Measurements from ENCODE around the gene RHOU.
A peak's percentile ranks its signal among the peaks of the same experiment; 100 is the strongest.
"Not testable (repeated sequence)": the region's sequence is repeated elsewhere in the genome, so short reads cannot be mapped to it uniquely, and the experiment has no call there.

Gene RHOU

DNA sequence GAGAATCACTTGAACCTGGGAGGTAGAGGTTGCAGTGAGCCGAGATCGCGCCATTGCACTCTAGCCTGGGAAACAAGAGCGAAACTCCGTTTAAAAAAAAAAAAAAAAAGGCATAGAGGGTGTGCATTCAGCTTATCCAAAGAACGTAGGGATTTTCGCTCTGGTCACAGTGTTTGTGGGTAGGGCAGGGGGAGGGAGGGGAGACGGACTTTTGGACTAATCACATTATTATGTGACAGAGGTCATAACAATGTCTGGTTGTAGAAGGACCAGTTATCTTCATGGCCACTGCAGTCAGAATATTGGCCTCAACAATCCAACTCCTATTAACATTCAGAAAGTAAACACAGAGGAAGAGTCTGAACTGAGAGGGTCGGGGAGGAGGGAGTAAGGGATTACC lies 25.7 kb downstream of the RHOU start:
- no peak for DNase-seq

DNA sequence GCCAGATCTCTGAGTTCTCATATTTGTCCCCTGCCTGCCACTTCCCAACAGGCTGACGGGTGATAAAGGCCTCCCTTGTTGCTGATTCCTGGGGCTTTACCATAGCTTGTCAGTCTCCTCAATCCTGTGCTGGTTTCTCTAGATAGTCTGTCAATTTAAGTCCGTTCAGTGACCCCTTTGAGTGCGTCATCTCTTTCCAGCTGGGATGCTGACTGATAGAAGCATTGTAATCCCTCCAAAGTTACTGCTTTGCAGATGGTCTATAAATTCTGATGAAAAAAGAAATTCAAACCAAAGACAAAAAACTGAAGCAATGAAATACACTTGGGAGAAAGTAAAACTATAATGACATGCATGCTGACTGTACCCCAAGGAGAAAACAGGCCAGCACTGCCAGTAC lies 28.3 kb downstream of the RHOU start:
- DNase-seq, result no peak

DNA sequence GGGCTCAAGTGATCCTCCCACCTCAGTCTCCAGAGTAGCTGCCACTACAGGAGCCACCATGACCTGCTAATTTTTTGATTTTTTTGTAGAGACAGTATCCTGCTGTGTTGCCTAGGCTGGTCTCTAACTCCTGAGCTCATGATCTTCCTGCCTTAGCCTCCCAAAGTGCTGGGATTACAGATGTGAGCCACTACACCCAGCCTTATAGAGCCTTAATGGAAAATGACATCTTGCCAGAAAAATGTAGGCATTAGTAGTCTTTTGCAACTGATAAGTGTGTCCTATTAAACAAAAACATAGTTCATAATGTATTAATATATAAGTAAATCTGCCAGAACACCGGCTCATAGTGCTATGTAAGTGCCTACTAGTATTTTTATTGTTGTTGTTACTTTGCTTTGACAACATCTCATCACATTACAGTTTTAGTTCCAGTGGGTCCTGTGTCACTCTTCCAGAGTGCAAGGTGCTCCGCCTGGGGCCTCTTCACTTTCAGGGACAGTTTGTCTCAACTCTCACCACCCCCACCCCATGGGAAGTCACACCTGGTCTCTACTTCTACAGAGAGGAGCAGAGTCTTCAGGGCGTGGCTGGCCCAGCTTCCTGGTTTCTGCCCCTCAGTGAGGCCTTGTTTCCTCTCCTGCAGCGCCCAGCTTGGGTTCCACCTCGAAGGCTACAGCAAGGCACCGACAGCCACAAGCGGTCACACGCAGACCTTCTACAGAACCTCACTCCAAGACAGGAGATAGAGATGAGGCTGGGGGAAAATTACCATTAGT lies 30.1 kb downstream of the RHOU start:
- no peak for DNase-seq

DNA sequence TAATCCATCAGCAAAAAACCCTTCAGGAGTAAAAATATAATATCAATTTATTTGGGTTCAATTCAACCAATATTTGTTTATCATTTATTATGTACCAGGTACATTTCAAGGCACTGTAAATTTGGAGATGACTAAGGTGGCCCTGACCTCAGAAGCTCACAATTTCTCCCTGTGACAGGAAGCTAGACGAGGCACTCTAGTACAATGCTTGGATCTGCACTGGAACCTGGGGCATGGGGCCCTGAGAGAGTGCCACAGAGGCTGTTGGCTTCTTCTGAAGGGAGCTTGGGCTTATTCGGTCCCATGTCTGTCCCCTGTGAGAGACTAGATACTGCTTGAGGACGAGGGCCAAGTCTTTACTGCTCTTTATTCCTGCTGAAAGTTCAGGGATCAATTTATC lies 31.5 kb downstream of the RHOU start:
- no peak for DNase-seq

DNA sequence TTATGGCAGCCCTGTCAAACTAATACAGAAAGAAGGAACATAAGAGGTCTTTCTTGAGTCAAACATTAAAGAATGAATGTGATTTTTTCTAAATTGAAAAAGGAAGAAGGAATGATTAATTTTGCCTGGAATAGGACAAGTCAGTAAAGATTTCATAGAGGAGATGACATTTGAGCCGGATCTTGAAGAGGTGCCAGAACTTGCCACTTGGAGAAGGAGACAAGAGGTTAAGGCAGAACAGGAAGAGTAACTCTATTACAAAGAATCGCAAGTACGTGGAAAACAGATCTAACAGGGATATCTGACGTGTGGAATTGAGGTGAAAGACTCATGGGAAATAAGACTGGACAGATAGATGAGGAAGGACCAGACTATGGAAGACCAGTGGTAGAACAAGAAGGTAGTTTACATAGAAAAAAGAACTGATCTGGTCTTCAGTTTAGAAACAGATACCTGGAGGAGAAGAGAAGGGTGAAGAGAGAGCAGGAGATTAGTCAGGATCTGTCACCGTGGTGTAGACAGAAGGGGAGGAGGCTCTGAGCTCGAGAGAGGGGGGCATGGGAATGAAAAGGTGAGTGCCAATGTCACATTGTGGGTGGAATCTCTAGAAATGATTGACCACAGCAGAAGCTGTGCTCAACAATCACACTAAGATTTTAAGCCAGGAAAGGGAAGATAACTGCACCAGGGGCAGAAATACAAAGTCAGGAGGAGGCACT lies 32.5 kb downstream of the RHOU start:
- DNase-seq, result no peak

DNA sequence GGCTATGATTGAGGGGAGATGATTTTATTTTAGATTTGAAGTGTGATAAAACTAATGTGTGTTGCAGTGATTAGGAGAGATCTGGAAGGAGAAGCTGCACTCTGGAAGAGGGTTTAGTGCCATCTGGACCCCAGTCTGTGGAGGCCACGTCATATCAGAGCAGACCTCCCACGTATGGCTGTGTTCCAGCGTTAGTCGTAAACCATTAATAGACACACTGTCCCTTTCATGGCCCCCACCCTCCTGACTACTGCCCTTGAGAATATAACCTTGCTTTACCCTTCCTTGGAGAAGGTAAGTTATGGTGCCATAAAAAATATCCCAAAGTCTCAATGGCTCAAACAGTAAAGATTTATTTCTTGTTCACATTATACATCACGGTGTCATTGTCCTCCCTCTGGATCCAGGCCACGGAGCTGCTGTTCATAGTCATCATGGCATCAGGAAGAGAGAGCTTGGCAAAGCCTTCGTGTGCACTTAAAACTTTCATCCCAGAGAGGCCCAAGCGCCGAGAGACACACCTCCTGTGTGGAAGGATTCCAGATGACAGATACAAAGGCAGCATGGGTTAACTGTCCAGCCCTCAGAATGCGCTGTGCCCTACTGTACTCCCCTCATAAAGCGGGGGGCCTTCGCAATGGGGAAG lies 33.2 kb downstream of the RHOU start:
- peak; percentile 55 for DNase-seq

DNA sequence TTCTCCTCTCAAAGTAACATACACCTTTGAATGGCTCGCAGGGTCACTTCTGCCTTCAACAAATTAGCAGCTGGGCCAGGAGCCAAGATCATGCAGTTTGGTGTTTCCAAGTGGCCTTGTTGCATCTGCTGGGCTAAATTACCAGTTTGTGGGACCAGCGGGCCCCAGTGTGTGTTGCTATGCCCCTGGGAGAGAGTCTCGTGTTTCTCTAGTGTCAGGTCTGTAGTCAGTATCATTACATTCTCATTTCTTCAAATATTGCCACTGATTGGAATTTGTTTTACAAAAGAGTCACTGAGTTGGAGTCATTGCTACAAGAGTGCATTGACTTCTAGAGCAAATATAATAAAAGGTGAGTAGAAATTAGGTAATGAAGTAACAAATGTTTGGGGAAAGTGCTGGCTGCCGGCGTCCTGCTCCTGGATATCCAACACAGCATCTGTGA lies 35.5 kb downstream of the RHOU start:
- DNase-seq, result peak; percentile 62

DNA sequence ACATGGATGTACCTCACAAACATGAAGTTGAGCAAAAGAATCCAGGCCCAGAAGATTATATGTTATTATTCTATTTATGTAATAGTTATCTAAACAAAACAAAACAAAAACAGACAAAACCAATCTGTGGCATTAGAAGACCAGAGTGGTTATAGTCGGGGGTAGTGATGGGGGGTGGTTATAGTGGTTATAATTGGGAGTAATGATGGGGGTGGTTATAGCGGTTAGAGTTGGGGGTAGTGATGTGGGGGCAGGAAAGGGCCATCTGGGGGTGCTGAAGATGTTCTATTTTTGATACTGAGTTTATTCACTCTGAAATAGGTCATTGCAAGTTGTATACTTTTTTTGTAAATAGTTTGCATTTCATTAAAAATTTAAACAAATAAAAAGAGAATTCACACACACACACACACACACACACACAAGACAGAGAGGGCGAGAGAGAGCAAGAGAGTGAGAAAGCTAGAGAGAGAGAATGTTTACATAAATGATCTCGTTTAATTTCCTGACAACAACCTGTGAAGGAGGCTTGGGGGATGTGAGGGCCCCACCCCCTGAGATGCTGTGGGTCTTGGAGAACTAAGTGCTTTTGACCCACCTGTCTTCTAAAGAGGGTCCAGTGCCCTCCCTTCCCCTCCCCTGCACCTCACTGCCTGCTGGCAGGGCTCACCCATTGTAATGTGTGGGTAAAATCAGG lies 37.4 kb downstream of the RHOU start:
- DNase-seq, result no peak

DNA sequence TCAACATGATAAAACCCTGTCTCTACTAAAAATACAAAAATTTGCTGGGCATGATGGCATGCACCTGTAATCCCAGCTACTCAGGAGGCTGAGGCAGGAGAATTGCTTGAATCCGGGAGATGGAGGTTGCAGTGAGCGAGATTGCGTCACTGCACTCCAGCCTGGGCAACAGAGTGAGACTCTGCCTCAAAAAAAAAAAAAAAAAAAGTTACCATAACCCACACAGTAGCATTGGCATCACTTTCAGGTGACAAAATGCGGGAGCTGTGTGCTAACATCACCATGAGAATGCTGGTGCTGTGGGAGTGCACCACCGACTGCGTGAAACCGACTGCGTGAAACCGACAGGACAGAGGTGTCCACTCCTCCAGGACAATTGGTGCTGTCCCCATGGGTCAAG lies 40.7 kb downstream of the RHOU start:
- not testable (repeated sequence) for DNase-seq

DNA sequence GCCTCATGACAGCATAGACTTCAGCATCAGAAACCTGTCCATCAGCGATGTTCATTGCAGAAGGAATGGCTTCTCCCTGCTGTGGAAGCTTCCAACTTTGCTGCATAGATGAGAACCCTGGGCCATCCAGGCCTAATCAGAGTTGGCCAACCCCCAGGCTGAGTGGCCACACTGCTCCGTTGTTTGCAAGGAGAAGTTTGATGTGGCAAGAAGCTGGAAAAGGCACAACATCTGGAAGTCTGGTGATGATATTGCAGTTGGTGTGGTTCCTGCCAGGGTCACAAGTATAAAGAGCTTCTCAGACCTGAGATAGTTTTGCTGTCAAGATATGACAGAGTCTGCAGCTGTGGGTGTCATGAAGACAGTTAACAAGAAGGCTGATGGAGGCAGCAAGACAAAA lies 41.2 kb downstream of the RHOU start:
- DNase-seq, result no peak

DNA sequence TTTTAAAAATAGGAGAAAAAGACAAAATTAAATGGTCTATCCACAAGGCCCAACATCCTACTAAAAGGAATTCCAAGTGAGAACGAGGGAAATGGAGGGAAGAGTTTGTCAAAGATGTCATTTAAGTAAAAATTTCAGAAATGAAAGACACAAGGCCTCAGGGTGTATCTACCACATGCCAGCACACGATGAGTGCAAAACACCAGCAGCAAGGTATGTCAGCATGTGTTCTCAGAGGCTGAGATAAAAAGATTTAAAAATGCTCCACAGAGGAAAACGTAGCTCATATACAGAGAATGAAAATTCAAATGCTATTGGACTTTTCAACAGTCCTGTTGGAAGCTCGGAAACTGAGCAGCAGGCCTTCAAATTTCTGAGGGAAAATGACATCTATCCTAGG lies 42.0 kb downstream of the RHOU start:
- DNase-seq, result no peak

DNA sequence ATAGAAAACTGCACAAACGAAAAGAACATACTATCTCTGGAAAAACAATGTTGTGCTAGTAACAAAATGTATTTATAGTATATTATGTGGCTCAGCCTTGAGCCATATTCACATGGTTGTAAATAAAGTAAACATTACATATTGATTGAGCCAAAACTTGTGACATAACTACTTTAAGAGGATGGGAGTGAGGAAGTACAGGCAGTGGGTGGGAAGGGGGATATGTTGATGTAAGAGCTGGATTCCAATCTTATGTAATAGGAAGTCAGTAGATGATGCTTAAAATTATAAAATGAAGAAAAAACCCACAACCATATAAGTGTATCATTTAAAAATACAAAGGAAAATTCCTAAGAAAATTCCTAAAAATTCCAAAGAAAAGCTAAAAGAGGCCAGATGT lies 42.7 kb downstream of the RHOU start:
- DNase-seq, result no peak

DNA sequence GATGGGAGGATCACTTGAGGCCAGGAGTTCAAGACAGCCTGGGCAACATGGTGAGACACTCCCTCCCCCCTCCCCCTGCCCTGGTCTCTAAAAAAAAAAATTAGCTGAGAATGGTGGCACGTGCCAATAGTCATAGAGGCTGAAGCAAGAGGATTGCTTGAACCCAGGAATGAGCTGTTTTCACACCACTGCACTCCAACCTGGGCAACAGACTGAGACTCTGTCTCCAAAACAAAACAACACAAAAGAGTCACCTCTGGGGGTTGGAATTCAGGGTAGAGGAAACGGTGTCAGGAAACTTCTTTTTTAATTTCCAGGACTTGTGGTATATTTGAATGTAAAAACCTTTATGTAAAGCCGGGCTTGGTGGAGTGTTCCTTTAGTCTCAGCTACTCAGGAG lies 43.2 kb downstream of the RHOU start:
- DNase-seq, result no peak

DNA sequence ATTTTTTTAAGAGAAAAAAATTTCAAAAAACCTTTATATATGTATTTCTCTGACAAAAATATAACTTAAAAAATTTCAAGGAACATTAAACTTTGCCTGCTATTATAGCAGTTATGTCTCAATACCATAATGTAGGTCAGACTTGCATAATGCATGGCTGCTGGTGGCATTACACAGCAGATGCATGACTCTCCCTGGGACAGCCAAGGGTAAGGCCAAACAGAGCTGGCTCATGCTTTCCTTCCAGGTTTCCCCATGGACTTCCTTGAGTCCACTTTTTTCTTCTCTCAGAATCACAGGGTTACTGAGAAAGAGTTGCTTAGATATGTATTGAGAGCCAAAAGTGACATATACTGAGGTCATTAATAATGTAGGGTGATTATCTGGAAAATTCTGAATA lies 43.7 kb downstream of the RHOU start:
- DNase-seq, result no peak

DNA sequence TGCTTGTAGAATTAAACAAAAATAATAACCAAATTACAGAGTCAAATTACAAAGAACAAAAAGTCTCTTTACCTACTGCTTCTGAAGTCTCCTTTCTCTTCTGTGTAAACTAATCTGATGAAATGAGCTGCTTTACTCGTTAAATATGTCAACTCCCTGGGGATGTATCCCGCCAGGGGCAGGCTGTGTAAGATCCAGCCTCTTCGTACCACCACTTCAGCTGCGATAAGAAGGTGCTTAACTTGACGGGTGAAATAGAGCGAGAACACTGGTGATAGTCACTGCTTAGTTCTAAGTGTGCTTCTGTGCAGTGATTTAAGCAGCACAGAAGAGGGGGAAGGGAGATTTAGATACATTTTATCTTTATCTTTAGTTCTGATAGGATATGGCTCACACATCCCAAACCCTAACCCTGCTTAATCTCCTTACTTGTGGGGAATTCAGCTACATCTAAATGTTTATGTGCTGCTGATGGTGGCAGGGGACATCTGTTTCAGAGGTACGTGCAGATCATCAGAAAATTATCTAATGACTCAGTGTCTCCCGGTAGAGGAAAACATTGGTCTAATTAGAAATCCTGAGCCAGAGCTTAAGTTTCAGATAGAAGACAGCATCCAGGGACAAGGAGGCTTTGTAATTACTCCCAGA lies 46.0 kb downstream of the RHOU start:
- peak; percentile 51 for DNase-seq

DNA sequence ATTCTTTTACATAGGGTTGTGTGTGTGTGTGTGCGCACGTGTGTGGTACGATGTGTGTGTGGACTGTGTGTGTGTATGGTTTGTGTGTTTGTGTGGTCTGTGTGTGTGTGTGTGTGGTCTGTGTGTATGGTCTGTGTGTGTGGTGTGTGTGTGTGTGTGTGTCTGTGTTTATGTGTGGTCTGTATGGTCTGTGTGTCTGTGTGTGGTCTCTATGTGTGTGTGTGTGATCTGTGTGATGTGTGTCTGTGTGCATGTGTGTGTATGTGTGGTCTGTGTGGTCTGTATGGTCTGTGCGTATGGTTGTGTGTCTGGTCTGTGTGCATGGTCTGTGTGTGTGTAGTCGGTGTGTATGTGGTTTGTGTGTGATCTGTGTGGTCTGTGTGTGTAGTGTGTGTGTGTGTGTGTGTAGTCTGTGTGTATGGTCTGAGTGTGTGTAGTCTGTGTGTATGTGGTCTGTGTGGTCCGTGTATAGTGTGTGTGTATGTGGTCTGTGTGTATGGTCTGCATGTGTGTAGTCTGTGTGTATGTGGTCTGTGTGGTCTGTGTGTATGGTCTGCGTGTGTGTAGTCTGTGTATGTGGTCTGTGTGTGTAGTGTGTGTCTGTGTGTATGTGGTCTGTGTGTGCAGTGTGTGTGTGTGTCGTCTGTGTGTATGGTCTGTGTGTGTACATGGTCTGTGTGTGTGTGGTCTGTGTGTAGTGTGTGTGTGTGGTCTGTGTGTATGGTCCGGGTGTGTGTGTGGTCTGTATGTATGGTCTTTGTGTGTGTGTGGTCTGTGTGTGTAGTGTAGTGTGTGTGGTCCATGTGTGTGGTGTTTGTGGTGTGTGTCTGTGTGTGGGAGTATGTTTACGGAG lies 46.8 kb downstream of the RHOU start:
- DNase-seq, result no peak

DNA sequence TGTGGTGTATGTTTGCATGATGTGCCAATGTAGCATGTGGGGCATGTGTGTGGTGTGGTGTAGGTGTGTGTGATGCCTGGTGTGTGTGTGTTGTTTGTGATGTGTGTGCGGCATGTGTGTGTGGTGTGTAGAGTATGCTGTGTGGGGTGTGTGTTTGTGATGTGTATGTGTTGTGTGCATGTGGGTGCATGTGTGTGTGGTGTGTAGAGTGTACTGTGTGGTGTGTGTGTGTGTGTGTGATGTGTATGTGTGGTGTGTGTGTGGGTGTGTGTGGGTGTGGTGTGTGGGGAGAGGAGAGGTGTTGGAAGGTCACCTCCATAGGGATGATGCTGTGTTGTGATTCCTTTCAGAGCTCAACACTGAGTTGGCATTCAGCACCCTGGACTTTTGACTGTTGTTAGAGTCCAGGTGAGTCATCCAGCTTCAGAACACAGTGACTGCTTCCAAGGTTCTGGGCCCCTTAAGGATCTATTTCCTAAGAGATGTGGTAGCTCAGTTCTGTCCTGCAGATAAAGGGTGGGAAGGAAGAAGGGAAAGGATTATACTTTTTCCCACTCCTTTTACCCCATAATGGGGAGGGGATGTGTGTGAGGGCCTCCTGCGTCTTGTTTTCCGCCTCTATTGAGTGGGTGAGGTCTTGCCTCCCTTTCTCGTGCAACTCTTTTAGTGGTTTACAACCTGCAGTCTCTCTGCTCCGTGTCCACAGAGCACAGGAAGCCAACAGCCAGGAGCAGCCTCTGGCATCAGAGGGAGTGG lies 47.6 kb downstream of the RHOU start:
- DNase-seq, result no peak

DNA sequence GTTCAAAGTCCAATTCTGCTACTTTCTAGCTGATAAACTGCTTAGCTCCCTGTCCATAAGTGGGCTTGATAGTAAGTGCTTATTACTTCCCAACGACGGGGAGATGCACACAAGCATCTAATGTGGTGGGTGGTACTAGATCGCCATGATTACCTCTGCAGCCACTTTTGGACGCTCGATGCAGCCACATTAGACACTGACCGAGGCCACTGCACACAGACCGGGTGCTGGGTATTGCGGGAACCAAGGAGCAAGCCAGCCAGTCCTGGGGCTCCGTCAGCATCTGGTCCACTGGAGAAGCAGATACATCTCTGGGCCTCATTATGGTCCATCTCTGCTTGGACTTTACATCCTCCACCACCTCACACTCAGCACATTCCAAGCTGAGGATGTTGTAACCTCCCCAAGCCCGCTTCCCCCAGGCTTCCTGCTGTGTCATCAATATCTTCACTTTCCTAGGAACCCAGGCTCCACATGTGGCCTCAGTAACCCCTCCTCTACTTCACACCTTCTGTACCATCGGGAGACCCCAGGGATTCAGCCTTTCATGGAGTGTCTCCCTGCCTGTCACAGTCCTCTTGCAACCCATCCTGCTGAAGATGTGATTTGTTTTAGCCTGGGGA lies 48.2 kb downstream of the RHOU start:
- DNase-seq, result no peak

DNA sequence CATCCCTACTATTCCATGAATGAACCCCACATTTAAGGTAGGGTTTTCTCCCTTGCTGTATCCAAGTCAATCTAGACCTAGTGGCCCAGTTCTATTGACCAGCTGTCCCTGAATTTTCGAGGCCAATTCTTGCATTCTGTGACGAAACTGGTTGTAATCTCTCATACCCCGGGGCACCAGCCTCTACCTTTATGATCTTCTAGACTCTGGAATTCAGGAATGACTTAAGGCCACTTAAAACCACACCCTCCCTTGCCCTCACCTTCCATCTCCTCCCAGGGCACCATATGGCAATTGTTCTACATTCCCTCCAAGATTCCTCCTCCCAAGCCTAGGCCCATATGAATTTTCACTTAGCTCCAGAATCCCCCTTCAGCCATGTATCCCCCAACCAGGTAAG lies 48.9 kb downstream of the RHOU start:
- DNase-seq, result no peak

Measured in NCI-H1694 treated with DMSO at 0.1 percent for 48 hours (cell line).